GM10847 (cell line): ENCODE measurements around the gene PAPPA.

Experiments used
- POLR2A ChIP-seq: IDR thresholded peaks from 2 replicates; pipeline ENCODE4 v1.6.1; 2011; ENCODE audit not compliant: insufficient read length; ENCODE audit errors: extremely low read depth

The PAPPA gene

GRCh38 chr9:116260531-116260930 is 106.9 kb downstream of the PAPPA start:
- no peak for TF ChIP-seq POLR2A

- TF ChIP-seq POLR2A, result no peak
Observed at GRCh38 chr9:116262448-116262847, 108.9 kb downstream of the PAPPA start.

GRCh38 chr9:116264361-116264760 is 110.8 kb downstream of the PAPPA start:
- no peak for TF ChIP-seq POLR2A

- TF ChIP-seq POLR2A, result no peak
Observed at GRCh38 chr9:116267021-116267420, 113.4 kb downstream of the PAPPA start.

- no peak for TF ChIP-seq POLR2A
Observed at GRCh38 chr9:116269250-116269649, 115.7 kb downstream of the PAPPA start.

GRCh38 chr9:116270546-116270945 is 117.0 kb downstream of the PAPPA start:
- no peak for TF ChIP-seq POLR2A

- TF ChIP-seq POLR2A, result no peak
Observed at GRCh38 chr9:116271340-116271739, 117.7 kb downstream of the PAPPA start.

- no peak for TF ChIP-seq POLR2A
Observed at GRCh38 chr9:116271991-116272390, 118.4 kb downstream of the PAPPA start.

- no peak for TF ChIP-seq POLR2A
Observed at GRCh38 chr9:116274293-116274692, 120.7 kb downstream of the PAPPA start.

- TF ChIP-seq POLR2A, result no peak
Observed at GRCh38 chr9:116275418-116276195, 122.0 kb downstream of the PAPPA start.

- TF ChIP-seq POLR2A, result no peak
Observed at GRCh38 chr9:116276196-116276493, 122.6 kb downstream of the PAPPA start.

GRCh38 chr9:116276651-116277121 is 123.1 kb downstream of the PAPPA start:
- TF ChIP-seq POLR2A, result no peak

- TF ChIP-seq POLR2A, result no peak
Observed at GRCh38 chr9:116278326-116278725, 124.7 kb downstream of the PAPPA start.

GRCh38 chr9:116279230-116279629 is 125.6 kb downstream of the PAPPA start:
- TF ChIP-seq POLR2A, result no peak

GRCh38 chr9:116280529-116280928 is 126.9 kb downstream of the PAPPA start:
- no peak for TF ChIP-seq POLR2A

GRCh38 chr9:116282597-116282996 is 129.0 kb downstream of the PAPPA start:
- TF ChIP-seq POLR2A, result no peak

- no peak for TF ChIP-seq POLR2A
Observed at GRCh38 chr9:116284518-116284917, 130.9 kb downstream of the PAPPA start.
